GM19372 (cell line): ENCODE results near the gene WFDC10A.
"Not testable (repeated sequence)": the region's sequence is repeated elsewhere in the genome, so short reads cannot be mapped to it uniquely, and the experiment has no call there.

Experiments
- ATAC-seq: cut with Tn5 transposase; IDR thresholded peaks from one replicate; pipeline ENCODE4 v1.9.1; 2021; ENCODE audit warnings: mild to moderate bottlenecking, low read depth, moderate library complexity; ENCODE audit not compliant: unreplicated experiment

The WFDC10A gene

GRCh38 chr20:45646875-45647274 lies 17.3 kb downstream of the WFDC10A start:
- no peak for ATAC-seq

- no peak for ATAC-seq
Measured at GRCh38 chr20:45647441-45648050, 18.0 kb downstream of the WFDC10A start.

- no peak for ATAC-seq
Measured at GRCh38 chr20:45649312-45649863, 19.8 kb downstream of the WFDC10A start.

- ATAC-seq: not testable (repeated sequence)
Measured at GRCh38 chr20:45651726-45652125, 22.2 kb downstream of the WFDC10A start.

GRCh38 chr20:45657038-45657437 lies 27.5 kb downstream of the WFDC10A start:
- ATAC-seq: not testable (repeated sequence)

- ATAC-seq: no peak
Measured at GRCh38 chr20:45670139-45670538, 40.6 kb downstream of the WFDC10A start, which contains the start of gene WFDC11. Gene WFDC11, minus strand, starts transcription at chr20:45670239. Its CDS starts 19,639 bp downstream, at chr20:45650600.

- no peak for ATAC-seq
Measured at GRCh38 chr20:45672765-45673164, 43.2 kb downstream of the WFDC10A start.

GRCh38 chr20:45679650-45680049 lies 50.1 kb downstream of the WFDC10A start:
- ATAC-seq: no peak
